Testis (tissue), 3 donors: ENCODE results near the gene AGK. TPM values are rescaled to one million over a fixed set of nuclear protein-coding genes. Genes with fewer than 3 reads are reported as not detected.

Experiments used
- DNase-seq: peaks from one replicate; pipeline ENCODE4 v3.0.0-alpha.2; 2019
- H3K27ac ChIP-seq, 2 donors: fragments of 200-600 bp; sonication (generic); one replicate each; pipeline ENCODE4 v1.5.1; 2019
- H3K27me3 ChIP-seq: fragments of 200-600 bp; sonication (generic); one replicate; pipeline ENCODE4 v1.5.1; 2019
- H3K36me3 ChIP-seq: fragments of 200-600 bp; sonication (generic); one replicate; pipeline ENCODE4 v1.5.1; 2017; ENCODE audit warnings: low read depth; ENCODE audit errors: missing control alignments
- H3K4me1 ChIP-seq: fragments of 200-600 bp; sonication (generic); one replicate; pipeline ENCODE4 v1.5.1; 2019
- H3K4me3 ChIP-seq, 2 donors: fragments of 200-600 bp; sonication (generic); one replicate each; pipeline ENCODE4 v1.5.1; 2017 to 2019
- H3K9me3 ChIP-seq: fragments of 200-600 bp; sonication (generic); one replicate; pipeline ENCODE4 v1.5.1; 2017
- POLR2A ChIP-seq: fragments of 450-650 bp; IDR thresholded peaks from one replicate; pipeline ENCODE4 v1.6.1; 2017; ENCODE audit warnings: antibody characterized with exemption, mild to moderate bottlenecking, moderate library complexity
- WGBS, 2 donors: methylation state at CpG; one replicate each; pipeline ENCODE4 v1.1.5; 2018; 5-methylcytosine and 5-hydroxymethylcytosine counted together
- intact Hi-C: fragments of 100-400 bp; cut with DNase I; formaldehyde crosslinking; loops from one replicate; pipeline ENCODE4 v1.15.1; 2023; ENCODE audit warnings: low total_unique reads
- polyA plus RNA-seq: library from polyadenylated mRNA; stranded (reverse); fragments of 350-450 nt; fragmentation: Illumina TruSeq; extraction: RNeasy Lipid Tissue Mini Kit (QIAGEN cat#74804); gene quantifications from one replicate; pipeline ENCODE4 v1.2.3, GENCODE V29; 2014; ENCODE audit warnings: low read depth, low replicate concordance; ENCODE audit not compliant: insufficient read depth
- total RNA-seq, 2 donors: library from RNA; depleted of rRNA; stranded (reverse); fragments of >200 nt; gene quantifications; one replicate each; pipeline ENCODE4 v1.2.3, GENCODE V29; 2016
- TF ChIP-seq, protein P1 (sequence below), 3 experiments: fragments of 450-650 bp in 2 of 3; fragments of 200-600 bp in 1 of 3; sonication (generic) in 1 of 3; IDR thresholded peaks; one replicate each; pipeline ENCODE4 v1.5.1; 2016 to 2019; ENCODE audit warnings: antibody characterized with exemption in 3 of 3, mild to moderate bottlenecking in 2 of 3, moderate library complexity in 1 of 3

Gene AGK
- total and polyA plus RNA-seq, 3 donors from 2014 or later = 14.9 to 32.4 (median 25.1) TPM

GRCh38 chr7:141512597-141512996 is 38.6 kb upstream of the AGK start:
- no peaks in the 10 kb centered on the region for H3K27me3 ChIP-seq
- intact Hi-C loops = no loop called here
- TF ChIP-seq, protein P1, sequence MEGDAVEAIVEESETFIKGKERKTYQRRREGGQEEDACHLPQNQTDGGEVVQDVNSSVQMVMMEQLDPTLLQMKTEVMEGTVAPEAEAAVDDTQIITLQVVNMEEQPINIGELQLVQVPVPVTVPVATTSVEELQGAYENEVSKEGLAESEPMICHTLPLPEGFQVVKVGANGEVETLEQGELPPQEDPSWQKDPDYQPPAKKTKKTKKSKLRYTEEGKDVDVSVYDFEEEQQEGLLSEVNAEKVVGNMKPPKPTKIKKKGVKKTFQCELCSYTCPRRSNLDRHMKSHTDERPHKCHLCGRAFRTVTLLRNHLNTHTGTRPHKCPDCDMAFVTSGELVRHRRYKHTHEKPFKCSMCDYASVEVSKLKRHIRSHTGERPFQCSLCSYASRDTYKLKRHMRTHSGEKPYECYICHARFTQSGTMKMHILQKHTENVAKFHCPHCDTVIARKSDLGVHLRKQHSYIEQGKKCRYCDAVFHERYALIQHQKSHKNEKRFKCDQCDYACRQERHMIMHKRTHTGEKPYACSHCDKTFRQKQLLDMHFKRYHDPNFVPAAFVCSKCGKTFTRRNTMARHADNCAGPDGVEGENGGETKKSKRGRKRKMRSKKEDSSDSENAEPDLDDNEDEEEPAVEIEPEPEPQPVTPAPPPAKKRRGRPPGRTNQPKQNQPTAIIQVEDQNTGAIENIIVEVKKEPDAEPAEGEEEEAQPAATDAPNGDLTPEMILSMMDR (IDR thresholded peaks at IDR 0.05) = no peak
- TF ChIP-seq POLR2A = no peak
- H3K4me3 ChIP-seq = no peak overlapping the region
- no peak overlapping the region for H3K27ac ChIP-seq
- no peak for DNase-seq
- H3K36me3 ChIP-seq = no peaks in the 10 kb centered on the region
- no peaks in the 10 kb centered on the region for H3K9me3 ChIP-seq
- H3K4me1 ChIP-seq = no peaks in the 10 kb centered on the region
- WGBS, 2 donors = 85 to 86% methylated on average over 2 of the region's 2 CpGs

GRCh38 chr7:141513720-141514119 is 37.5 kb upstream of the AGK start:
- intact Hi-C loops = no loop called here
- no peak for DNase-seq
- Histone ChIP-seq H3K4me3 (no peak overlapping the region), H3K27me3 (no peaks in the 10 kb centered on the region), H3K4me1 (no peaks in the 10 kb centered on the region), H3K36me3 (no peaks in the 10 kb centered on the region), H3K27ac (no peak overlapping the region), H3K9me3 (no peaks in the 10 kb centered on the region)
- 91 to 100% methylated on average over 1 of the region's 1 CpG for whole genome bisulfite sequencing, 2 donors
- no peak for TF ChIP-seq POLR2A
- TF ChIP-seq, protein P1 (IDR thresholded peaks at IDR 0.05) = no peak

DNA sequence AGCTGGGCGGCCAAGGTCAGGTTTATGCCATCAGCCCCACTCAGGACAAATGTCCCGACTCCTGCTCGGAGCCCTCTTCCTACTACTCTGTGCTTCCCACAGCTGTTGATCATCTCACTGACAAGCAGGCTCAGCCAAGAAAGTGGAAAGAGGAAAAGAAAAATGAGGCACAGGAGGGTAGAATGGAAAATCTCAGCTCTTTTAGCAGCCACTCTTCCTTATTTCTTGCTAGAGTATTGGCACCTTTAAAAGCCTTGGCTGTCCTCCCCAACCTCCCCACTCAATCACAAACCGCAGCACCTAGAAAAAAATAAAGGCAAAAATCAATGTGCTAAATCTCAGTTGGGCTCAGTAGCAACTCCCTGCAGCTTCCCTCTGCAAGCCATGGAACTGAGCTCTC is 35.3 kb upstream of the AGK start:
- Histone ChIP-seq H3K4me3 (no peak overlapping the region), H3K27me3 (no peaks in the 10 kb centered on the region), H3K9me3 (no peaks in the 10 kb centered on the region), H3K27ac (no peak overlapping the region), H3K36me3 (no peaks in the 10 kb centered on the region), H3K4me1 (no peaks in the 10 kb centered on the region)
- DNase-seq = no peak
- TF ChIP-seq POLR2A = no peak
- TF ChIP-seq, protein P1 (IDR thresholded peaks at IDR 0.05) = no peak
- WGBS, 2 donors = 57 to 77% methylated on average over 4 of the region's 4 CpGs
- intact Hi-C loops = no loop called here

GRCh38 chr7:141519623-141520022 is 31.6 kb upstream of the AGK start:
- DNase-seq = no peak
- H3K4me1 ChIP-seq = no peaks in the 10 kb centered on the region
- H3K27ac ChIP-seq = no peak overlapping the region
- no peaks in the 10 kb centered on the region for H3K9me3 ChIP-seq
- no peak for TF ChIP-seq POLR2A
- TF ChIP-seq, protein P1 (IDR thresholded peaks at IDR 0.05) = no peak
- no peak overlapping the region for H3K4me3 ChIP-seq
- H3K36me3 ChIP-seq = no peaks in the 10 kb centered on the region
- 96 to 98% methylated on average over 4 of the region's 4 CpGs for WGBS, 2 donors
- H3K27me3 ChIP-seq = no peaks in the 10 kb centered on the region
- intact Hi-C loops = no loop called here

DNA sequence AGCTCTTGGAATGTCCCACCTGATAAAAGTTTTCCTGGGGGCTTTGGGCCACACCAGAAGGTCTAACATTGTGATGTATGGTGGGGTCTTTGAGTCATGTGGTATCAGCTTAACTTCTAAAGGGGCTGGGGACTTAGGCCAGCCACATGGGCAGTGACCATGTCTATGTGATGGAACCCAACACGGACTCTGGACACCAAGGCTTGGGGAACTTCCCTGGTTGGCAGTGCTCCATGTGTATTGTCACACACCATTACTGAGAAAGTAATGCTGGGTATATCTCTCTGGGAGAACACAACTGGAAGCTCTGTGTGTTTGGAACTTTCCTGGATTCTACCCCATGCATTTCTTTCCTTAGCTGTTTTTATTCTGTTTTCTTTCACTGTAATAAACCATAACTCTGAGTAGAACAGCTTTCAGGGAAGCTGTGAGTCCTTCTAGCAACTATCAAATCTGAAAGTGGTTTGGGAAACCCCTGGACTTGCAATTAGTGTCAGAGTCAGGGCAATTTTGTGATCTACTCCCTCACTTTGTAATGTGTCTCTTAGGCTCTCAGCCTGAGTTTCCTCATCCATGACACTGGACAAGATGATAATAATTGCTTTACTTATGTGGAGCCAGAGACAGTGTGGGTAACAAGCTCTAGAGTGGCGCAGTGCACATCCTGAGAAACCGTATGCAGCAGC is 28.4 kb upstream of the AGK start:
- H3K27ac ChIP-seq = no peak overlapping the region
- DNase-seq = no peak
- H3K9me3 ChIP-seq = no peaks in the 10 kb centered on the region
- no peaks in the 10 kb centered on the region for H3K4me1 ChIP-seq
- H3K27me3 ChIP-seq = no peaks in the 10 kb centered on the region
- no peak for TF ChIP-seq POLR2A
- TF ChIP-seq, protein P1 (IDR thresholded peaks at IDR 0.05) = no peak
- H3K36me3 ChIP-seq = no peaks in the 10 kb centered on the region
- intact Hi-C loops = no loop called here
- H3K4me3 ChIP-seq = no peak overlapping the region
- WGBS, 2 donors = 87 to 93% methylated on average over 3 of the region's 3 CpGs
